GM10847 (cell line): ENCODE results near the gene UCMA.

Experiments used
- POLR2A ChIP-seq: IDR thresholded peaks from 2 replicates; pipeline ENCODE4 v1.6.1; 2011; ENCODE audit not compliant: insufficient read length; ENCODE audit errors: extremely low read depth

UCMA gene

GRCh38 chr10:13238271-13239077 lies 4.3 kb upstream of the UCMA start:
- no peak for TF ChIP-seq POLR2A

GRCh38 chr10:13236638-13237037 lies 2.5 kb upstream of the UCMA start:
- TF ChIP-seq POLR2A = no peak

GRCh38 chr10:13233358-13233757 lies 816 bp downstream of the UCMA start:
- no peak for TF ChIP-seq POLR2A

- no peak for TF ChIP-seq POLR2A
Observed at GRCh38 chr10:13231808-13232207, 2.4 kb downstream of the UCMA start.

- TF ChIP-seq POLR2A = no peak
Observed at GRCh38 chr10:13231190-13231589, 3.0 kb downstream of the UCMA start.

- TF ChIP-seq POLR2A = no peak
Observed at GRCh38 chr10:13227031-13227430, 7.1 kb downstream of the UCMA start.

GRCh38 chr10:13225601-13226000 lies 8.6 kb downstream of the UCMA start:
- TF ChIP-seq POLR2A = no peak

- TF ChIP-seq POLR2A = no peak
Observed at GRCh38 chr10:13224210-13224995, 9.8 kb downstream of the UCMA start.

GRCh38 chr10:13223241-13223640 lies 10.9 kb downstream of the UCMA start:
- no peak for TF ChIP-seq POLR2A

- TF ChIP-seq POLR2A = no peak
Observed at GRCh38 chr10:13222566-13222965, 11.6 kb downstream of the UCMA start.

- no peak for TF ChIP-seq POLR2A
Observed at GRCh38 chr10:13222151-13222550, 12.0 kb downstream of the UCMA start.

- no peak for TF ChIP-seq POLR2A
Observed at GRCh38 chr10:13221572-13221971, 12.6 kb downstream of the UCMA start.

- no peak for TF ChIP-seq POLR2A
Observed at GRCh38 chr10:13219685-13220670, 14.2 kb downstream of the UCMA start.

- no peak for TF ChIP-seq POLR2A
Observed at GRCh38 chr10:13218878-13219277, 15.3 kb downstream of the UCMA start.

- no peak for TF ChIP-seq POLR2A
Observed at GRCh38 chr10:13213163-13213562, 21.0 kb downstream of the UCMA start.
